Right atrium auricular region (tissue), 2 donors: ENCODE measurements around the gene DCHS1. TPM values are rescaled to one million over a fixed set of nuclear protein-coding genes. Genes with fewer than 3 reads are reported as not detected.

Experiments used
- DNase-seq: peaks from one replicate; pipeline ENCODE4 v3.0.0-alpha.2; 2019; ENCODE audit warnings: low spot score
- H3K27ac ChIP-seq, 2 donors: fragments of 200-600 bp; sonication (generic); 1 replicate in 1 of 2; 2 replicates in 1 of 2; pipeline ENCODE4 v1.5.1; 2016 to 2019
- H3K27me3 ChIP-seq, 2 donors: fragments of 200-600 bp; sonication (generic); one replicate each; pipeline versions ENCODE4 v1.5.1 to v1.6.0; 2017 to 2019
- H3K36me3 ChIP-seq: fragments of 200-600 bp; sonication (generic); one replicate; pipeline ENCODE4 v1.5.1; 2016
- H3K4me1 ChIP-seq, 2 donors: fragments of 200-600 bp; sonication (generic); one replicate each; pipeline versions ENCODE4 v1.5.1 to v1.6.0; 2017 to 2019
- H3K4me3 ChIP-seq, 2 donors: fragments of 200-600 bp; sonication (generic); 1 replicate in 1 of 2; 2 replicates in 1 of 2; pipeline ENCODE4 v1.5.1; 2017 to 2019; ENCODE audit warnings: mild to moderate bottlenecking in 1 of 2, moderate library complexity in 1 of 2
- H3K9me3 ChIP-seq, 2 donors: fragments of 200-600 bp; sonication (generic); one replicate each; pipeline ENCODE4 v1.5.1; 2019
- CTCF ChIP-seq, 2 donors: fragments of 200-600 bp; sonication (generic); IDR thresholded peaks; one replicate each; pipeline ENCODE4 v1.5.1; 2019; ENCODE audit warnings: antibody characterized with exemption in 2 of 2
- total RNA-seq, 2 donors: library from RNA; depleted of rRNA; stranded (reverse); fragments of >200 nt; gene quantifications; one replicate each; pipeline ENCODE4 v1.1.0, GENCODE V29; 2016

Gene DCHS1
- total RNA-seq, 2 donors from 2014 or later = 9.3 to 23.0 TPM

GRCh38 chr11:6599881-6600390 is 55.7 kb downstream of the DCHS1 start:
- H3K27me3 ChIP-seq = no peaks in the 10 kb centered on the region
- no peak overlapping the region for H3K27ac ChIP-seq
- peaks cover 33% of the 10 kb centered on the region for H3K36me3 ChIP-seq
- no peak overlapping the region for H3K4me3 ChIP-seq
- peaks cover 0 to 60% of the 10 kb centered on the region in 2 donors for H3K4me1 ChIP-seq
- peak; percentile 53 for DNase-seq
- no peaks in the 10 kb centered on the region for H3K9me3 ChIP-seq
- TF ChIP-seq CTCF (IDR thresholded peaks at IDR 0.05) = no peak

- TF ChIP-seq CTCF (IDR thresholded peaks at IDR 0.05) = no peak
- DNase-seq = peak; percentile 18
- H3K4me1 ChIP-seq = peaks cover 0 to 61% of the 10 kb centered on the region in 2 donors
- no peaks in the 10 kb centered on the region for H3K27me3 ChIP-seq
- no peak overlapping the region for H3K4me3 ChIP-seq
- H3K36me3 ChIP-seq = peaks cover 33% of the 10 kb centered on the region
- H3K9me3 ChIP-seq = no peaks in the 10 kb centered on the region
- no peak overlapping the region for H3K27ac ChIP-seq
These were observed 56.2 kb downstream of the DCHS1 start for GRCh38 chr11:6599449-6599848.

GRCh38 chr11:6598555-6598954 is 57.1 kb downstream of the DCHS1 start:
- H3K4me3 ChIP-seq = no peak overlapping the region
- H3K27ac ChIP-seq = no peak overlapping the region
- H3K36me3 ChIP-seq = peaks cover 33% of the 10 kb centered on the region
- H3K9me3 ChIP-seq = no peaks in the 10 kb centered on the region
- no peak for TF ChIP-seq CTCF (IDR thresholded peaks at IDR 0.05)
- H3K4me1 ChIP-seq = peaks cover 0 to 61% of the 10 kb centered on the region in 2 donors
- peak; percentile 16 for DNase-seq
- H3K27me3 ChIP-seq = no peaks in the 10 kb centered on the region

GRCh38 chr11:6596239-6596877 is 59.3 kb downstream of the DCHS1 start:
- no peak overlapping the region for H3K4me3 ChIP-seq
- no peak for TF ChIP-seq CTCF (IDR thresholded peaks at IDR 0.05)

GRCh38 chr11:6594142-6594768 is 61.4 kb downstream of the DCHS1 start:
- Histone ChIP-seq H3K4me1 (peaks cover 0 to 42% of the 10 kb centered on the region in 2 donors), H3K9me3 (no peaks in the 10 kb centered on the region), H3K4me3 (no peak overlapping the region), H3K36me3 (peaks cover 25% of the 10 kb centered on the region), H3K27me3 (no peaks in the 10 kb centered on the region), H3K27ac (no peak overlapping the region)
- TF ChIP-seq CTCF (IDR thresholded peaks at IDR 0.05) = no peak
- no peak for DNase-seq

More at GRCh38 chr11:6596239-6596877, 59.3 kb downstream of the DCHS1 start:
- Histone ChIP-seq H3K4me1 (peaks cover 0 to 46% of the 10 kb centered on the region in 2 donors), H3K36me3 (peaks cover 46% of the 10 kb centered on the region), H3K27ac (peak overlapping the region; percentile 9 to 19), H3K9me3 (no peaks in the 10 kb centered on the region), H3K27me3 (no peaks in the 10 kb centered on the region)
- DNase-seq = no peak
